Measurements from ENCODE around the gene SMC5.
"Not testable (repeated sequence)": the region's sequence is repeated elsewhere in the genome, so short reads cannot be mapped to it uniquely, and the experiment has no call there.

The SMC5 gene

DNA sequence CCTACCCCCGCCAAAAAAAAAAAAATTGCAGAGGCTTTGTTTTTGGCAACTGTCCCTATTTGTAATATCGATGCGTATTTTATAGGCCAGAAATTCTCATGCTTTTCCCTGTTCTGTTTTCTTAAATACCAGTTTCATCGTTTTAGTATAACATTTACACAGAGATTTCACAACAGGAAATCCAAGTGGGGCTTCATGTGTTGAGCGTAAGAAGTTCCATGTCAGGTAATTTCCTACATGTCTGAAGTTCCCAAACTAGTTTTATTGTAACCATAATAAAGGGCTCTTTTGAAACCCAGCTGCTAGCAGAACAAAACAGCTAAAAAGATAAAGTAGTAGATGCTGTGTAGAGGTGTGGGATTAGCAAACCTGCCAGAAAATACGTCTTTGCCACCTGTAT, 4.2 kb downstream of the SMC5 start:
- DNase-seq (ENCODE audit: extremely low read depth in 1 of 2, low read depth in 1 of 2), result no peak

DNA sequence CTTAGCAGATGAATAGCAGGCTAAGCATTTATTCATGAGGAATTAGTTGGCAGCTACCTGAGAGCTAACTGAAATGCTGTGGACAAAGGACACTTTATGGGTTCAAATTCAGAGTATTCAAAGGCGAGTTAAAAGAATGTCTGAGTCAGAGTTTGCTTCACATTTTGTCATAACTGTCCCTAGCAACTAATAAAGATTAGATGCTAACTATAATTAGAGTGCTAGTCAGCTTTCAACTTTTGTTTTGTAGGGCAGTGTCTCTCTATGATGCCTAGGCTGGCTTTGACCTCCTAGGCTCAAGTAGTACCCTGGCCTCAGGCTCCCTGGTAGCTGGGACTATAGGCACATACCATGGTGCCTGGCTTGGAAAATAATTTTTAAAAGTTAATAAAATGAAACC, 4.6 kb downstream of the SMC5 start:
- DNase-seq (ENCODE audit: extremely low read depth in 1 of 2, low read depth in 1 of 2), result no peak

DNA sequence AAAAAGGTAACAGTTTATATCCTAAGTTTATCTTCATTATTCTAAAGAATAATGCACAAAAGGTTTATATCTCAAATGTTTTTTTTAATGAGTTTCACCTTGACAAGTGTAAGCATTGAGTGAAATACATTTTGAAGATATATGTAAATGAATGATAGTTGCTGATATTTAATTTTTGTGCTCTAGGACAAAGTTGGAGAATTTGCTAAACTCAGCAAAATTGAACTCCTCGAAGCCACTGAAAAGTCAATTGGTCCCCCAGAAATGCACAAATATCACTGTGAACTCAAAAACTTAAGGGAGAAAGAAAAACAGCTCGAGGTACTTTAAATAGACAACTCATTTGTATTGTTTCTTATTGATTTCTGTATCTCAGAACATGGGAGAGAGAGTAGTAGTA, 19.5 kb downstream of the SMC5 start:
- no peak for DNase-seq (ENCODE audit: extremely low read depth in 1 of 2, low read depth in 1 of 2)

DNA sequence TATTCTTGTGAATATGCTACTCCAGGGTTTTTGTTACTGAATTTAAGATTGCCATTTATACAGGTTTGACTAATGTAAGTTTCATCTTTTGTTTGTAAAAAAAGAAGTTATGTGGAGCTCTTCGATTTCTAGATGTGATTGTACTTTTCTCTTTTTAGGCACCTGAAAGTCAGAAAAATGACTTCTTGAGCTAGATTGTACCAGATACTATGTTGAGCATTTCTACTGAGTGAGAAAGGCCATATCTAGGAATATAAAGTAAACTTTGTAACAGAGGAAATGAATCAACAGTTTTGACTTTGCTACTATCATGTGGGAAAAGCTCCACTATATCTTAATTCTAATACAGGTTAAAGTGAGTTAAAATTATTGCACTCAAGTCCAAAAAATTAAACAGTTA, 25.1 kb downstream of the SMC5 start:
- DNase-seq (ENCODE audit: extremely low read depth in 1 of 2, low read depth in 1 of 2), result no peak

DNA sequence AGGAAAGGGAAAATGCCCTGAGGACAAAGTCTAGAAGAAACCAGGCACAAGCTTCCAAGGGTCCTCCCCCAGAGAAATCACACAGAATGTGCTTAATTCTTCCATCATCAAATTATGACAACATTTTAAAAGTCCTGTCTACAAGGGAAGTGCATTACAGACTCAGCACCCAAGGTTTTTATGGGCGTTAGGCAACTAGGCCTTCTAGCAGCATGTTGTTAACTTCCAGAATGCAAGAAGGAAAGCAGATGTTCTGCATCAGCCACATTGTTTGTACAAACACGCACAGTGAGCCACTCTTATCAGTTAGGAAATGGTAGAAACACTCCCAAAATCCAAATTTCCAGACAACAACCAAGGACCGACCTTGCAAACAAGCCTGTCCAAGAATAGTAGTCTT, 26.5 kb downstream of the SMC5 start:
- DNase-seq (ENCODE audit: extremely low read depth in 1 of 2, low read depth in 1 of 2), result no peak

DNA sequence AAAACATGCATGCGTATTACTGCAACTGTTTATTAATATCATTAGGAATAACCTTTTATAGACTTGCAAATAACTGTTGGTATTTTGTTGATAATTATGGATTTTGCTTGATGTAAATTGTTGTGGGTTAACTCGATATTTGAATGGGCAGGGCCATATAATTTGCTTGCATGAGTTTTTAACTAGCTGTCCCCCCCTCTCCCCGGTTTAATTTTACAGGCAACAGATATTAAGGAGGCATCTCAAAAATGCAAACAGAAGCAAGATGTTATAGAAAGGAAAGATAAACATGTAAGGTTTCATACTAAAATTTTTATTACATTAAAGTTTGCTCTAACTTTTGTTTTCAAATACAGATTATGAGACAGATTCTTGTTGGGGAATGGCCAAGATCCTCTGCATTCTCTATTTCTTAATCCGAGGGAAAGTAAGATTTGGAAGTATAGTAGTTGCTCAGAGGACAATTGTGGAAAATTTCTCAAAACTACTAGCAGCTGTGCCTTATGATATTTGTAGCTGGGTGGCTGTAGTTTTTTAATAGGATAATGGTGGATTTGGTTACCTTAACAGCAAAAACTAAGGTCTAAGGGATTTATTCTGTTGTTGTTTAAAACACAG, 27.3 kb downstream of the SMC5 start:
- no peak for DNase-seq (ENCODE audit: extremely low read depth in 1 of 2, low read depth in 1 of 2)

DNA sequence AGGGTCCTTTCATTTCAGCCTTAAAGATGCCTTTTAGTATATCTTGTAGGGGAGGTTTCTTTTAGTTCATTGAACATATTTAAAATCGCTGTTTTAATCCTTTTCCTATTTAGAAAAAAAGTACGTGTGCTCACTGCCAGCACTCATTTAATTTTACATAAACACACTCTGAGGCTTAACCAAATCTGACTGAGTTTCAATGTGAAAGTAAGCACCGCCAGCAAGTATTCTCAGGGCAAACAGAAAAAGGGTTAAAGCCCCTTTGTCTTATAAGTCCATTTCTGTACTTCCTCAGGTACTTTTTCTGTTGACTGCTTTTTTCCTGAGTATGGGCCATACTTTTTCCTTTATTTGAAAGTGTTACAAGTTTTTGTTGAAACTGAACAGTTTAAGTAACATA, 31.8 kb downstream of the SMC5 start:
- DNase-seq (ENCODE audit: extremely low read depth in 1 of 2, low read depth in 1 of 2), result no peak

DNA sequence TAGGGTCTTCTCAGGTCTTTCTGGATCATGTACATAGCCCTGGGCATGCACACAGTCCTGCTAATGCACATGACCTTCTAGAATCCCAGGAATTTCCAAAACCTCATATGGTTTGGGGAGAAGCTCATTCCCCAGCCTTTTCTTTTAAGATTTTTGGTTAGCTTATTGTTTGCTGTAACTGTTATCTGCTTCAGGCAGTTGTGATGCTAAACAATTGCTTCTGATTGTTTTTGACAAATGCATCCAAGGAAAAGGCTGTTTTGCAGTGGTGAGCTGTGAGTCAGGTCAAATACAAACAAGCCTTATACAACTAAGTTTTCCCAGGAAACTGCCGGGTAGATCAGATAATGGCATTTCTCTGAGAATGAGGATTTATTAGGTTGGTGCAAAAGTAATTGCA, 32.7 kb downstream of the SMC5 start:
- DNase-seq (ENCODE audit: extremely low read depth in 1 of 2, low read depth in 1 of 2), result no peak

DNA sequence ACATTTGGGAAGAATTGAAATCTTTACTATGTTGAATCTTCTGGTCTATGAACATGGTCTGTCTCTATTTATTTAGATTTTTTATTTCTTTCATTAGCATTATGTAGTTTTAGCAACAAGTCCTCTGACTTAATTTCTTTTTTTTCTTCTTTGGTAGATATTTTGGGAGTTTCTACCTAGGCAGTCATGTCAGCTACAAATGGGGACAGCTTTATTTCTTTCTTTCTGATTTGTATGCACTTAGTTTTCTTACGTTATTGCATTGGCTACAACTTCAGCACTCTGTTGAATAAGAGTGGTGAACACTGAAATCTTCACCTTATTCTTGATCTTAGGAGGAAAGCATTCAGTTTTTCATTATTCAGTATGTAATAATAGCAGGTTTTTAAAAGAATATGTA, 33.5 kb downstream of the SMC5 start:
- no peak for DNase-seq (ENCODE audit: extremely low read depth in 1 of 2, low read depth in 1 of 2)

DNA sequence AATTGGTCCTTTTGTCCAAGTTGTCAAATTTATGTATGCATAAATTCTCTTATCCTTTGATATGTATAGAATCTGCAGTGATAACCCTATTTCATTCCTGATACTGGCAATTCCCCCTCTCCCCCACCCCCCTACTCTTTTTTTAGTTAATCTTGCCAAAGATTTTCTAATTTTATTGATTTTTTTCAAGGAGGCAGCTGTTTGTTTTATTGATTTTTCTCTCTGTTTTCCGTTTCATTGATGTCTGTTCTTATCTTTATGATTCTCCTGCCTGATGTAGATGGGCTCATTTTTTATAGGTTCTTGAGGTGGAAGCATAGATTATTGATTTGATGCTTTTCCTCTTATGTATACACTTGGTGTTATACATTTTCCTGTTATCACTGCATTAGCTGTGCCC, 34.4 kb downstream of the SMC5 start:
- DNase-seq (ENCODE audit: extremely low read depth in 1 of 2, low read depth in 1 of 2), result no peak

DNA sequence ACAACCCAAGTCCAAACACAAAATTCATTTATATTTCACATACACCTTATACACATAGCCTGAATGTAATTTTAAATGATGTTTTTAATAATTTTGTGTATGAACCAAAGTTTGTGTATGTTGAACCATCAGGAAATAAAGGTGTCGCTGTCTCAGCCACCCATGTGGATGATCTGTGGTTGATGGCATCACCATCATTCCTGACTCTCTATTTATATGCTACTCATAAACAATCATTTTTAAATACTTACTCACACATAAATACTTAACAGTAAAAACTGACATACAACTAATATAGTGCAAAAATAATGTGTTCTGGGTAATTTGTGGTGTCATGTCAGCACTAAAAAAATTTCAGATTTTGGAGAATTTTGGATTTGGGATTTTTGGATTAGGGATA, 38.4 kb downstream of the SMC5 start:
- no peak for DNase-seq (ENCODE audit: extremely low read depth in 1 of 2, low read depth in 1 of 2)

DNA sequence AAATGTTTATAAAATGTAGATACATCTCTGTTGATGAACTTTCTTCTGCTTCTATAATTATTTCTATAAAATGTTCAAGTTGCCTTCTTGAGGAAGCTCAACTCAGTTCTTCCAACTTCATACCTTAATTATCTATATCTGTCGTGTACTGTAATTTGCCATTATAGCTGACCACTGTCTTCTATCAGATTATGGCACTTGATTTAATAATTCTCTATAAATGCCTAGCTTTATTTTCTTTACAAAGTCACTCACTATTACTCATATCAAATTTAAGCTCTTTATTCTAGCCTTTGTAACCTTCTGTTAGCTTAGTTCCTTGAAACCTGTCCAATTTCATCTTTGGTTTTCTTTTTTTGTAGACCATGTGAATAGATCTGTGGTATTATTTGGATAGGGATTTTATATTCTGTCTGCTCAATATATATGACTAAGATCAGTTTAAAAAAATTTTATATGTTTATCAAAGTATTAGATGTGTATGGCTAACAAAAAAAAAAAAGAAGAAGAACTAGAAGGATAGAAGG, 39.5 kb downstream of the SMC5 start:
- DNase-seq (ENCODE audit: extremely low read depth in 1 of 2, low read depth in 1 of 2), result no peak

DNA sequence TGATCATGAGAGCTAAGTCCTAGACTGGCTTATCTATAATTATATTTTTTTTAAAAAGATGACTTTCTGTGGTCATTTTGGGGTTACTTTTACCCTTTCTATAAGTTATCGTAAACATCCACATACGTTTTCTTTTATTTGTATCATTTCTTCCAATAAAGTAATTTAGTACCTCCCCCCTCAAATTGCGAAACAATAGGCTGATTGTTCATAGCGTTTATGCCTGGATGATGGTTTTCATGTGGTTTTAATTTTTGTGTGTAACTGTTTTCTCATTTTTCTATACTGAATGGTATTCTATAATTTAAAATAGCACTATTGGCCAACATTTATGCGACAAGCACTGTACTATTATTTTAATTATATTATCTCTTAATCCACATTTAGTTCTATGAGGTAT, 44.5 kb downstream of the SMC5 start:
- no peak for DNase-seq (ENCODE audit: extremely low read depth in 1 of 2, low read depth in 1 of 2)

DNA sequence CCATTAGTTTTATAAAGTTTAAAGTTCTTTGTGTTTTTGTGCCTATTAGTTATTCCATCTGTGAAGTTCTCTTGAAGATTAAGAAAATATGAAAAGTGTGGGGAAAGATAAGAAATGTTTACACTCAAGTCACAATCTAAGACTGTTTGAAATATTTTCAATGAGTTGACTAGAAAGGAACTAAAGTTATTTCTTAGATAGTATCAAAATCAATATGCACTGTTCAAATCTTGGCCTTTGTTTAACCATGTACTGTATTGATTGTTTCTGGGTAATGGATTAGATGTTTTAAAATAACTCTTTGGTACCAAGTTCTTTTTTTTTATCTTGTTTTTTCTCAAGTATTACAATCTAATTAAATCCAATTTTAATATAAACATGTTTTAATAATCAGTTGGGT, 46.0 kb downstream of the SMC5 start:
- DNase-seq (ENCODE audit: extremely low read depth in 1 of 2, low read depth in 1 of 2), result no peak

DNA sequence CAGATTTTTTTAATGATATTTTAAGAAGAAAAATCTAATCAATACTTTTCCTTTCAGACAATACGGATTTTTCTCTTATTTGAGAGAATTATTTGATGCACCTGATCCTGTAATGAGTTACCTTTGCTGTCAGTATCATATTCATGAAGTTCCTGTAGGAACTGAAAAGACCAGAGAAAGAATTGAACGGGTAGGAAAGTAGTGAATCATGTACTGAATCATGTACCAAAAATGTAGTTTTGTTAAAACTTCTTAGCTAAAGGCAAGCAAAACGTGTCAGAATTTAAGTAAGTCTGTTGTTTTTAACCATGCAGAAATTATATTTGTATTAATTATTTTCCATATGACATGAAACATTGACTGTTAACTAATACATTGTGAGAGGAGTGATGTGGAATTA, 56.6 kb downstream of the SMC5 start:
- DNase-seq (ENCODE audit: extremely low read depth in 1 of 2, low read depth in 1 of 2), result no peak

DNA sequence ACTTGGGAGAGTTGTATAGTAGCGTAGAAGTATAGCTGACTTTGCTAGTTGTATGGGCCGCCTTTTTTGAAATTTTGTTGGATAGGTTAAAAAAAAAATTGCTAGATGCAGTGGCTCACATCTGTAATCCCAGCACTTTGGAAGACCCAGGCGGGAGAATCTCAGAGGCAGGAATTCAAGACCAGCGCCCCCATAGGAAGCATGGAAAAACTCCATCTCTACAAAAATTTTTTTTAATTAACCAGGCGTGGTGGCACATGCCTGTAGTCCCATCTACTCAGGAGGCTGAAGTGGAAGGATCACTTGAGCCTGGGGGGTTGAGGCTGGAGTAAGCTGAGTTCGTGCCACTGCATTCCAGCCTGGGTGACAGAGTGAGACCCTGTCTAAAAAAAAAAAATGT, 59.2 kb downstream of the SMC5 start:
- no peak for DNase-seq (ENCODE audit: extremely low read depth in 1 of 2, low read depth in 1 of 2)

DNA sequence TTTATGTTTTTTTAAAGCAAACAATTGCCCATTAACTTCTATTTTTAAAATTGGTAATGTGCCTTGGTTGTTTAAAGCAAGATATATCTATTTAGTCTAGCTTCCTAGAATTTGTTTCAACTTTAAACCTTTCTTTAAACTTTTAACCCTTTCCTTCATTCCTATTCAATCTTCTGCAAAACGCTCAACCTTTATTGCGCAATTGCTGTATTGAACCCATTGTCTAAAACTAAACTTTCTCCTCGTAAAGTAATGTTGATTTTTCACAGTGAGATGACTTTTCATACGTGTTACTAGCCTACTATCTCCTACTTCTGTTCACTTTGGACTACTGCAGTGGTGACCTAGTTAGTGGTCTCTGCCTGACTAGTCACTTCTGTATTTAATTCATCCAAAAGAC, 63.3 kb downstream of the SMC5 start:
- DNase-seq (ENCODE audit: extremely low read depth in 1 of 2, low read depth in 1 of 2), result no peak

DNA sequence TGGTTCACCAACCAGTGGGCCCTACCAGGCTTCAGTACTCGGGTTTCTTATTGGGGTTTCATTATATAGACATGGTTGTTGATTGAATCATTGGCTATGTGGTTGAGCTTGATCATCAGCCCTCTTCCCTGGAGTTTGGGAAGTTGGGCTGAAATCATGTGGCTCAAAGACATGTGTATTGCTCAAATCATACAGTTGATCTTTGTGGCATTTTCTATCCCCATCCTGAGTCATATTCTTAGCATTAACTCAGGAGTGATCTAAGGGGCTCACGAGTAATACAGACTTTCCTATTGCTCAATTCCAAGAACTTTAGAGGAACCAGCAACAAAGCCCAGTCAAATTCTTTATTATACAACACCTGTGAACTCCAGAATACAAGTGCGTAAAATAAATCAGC, 66.2 kb downstream of the SMC5 start:
- DNase-seq (ENCODE audit: extremely low read depth in 1 of 2, low read depth in 1 of 2), result no peak

DNA sequence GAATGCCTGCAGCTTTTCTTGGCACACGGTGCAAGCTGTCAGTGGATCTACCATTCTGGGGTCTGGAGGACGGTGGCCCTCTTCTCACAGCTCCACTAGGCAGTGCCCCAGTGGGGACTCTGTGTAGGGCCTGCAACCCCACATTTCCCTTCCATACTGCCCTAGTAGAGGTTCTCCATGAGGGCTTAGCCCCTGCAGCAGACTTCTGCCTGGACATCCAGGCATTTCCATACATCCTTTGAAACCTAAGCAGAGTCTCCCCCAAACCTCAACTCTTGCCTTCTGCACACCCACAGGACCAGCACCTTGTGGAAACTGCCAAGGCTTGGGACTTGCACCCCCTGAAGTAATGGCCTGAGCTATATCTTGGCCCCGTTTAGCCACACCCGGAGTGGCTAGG, 69.8 kb downstream of the SMC5 start:
- DNase-seq (ENCODE audit: extremely low read depth in 1 of 2, low read depth in 1 of 2), result not testable (repeated sequence)

DNA sequence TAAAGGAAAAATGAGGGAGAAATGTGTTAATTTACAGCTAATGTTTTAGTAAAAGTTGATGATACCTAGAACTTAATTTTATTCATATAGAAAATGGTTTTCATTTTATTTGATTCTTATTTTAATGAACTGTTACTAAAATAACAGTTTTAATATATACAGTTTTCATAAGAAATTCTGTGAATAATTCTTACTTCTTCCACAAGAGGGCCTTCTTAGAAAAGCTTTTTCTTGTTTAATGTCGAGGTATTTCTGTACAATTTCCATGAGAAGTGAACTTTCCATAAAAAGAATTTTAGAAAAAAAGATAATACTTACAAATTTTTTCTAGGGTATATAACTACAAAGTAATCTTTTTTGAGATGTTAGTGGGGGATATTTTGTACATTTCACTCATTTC, 81.8 kb downstream of the SMC5 start:
- DNase-seq (ENCODE audit: extremely low read depth in 1 of 2, low read depth in 1 of 2), result no peak

DNA sequence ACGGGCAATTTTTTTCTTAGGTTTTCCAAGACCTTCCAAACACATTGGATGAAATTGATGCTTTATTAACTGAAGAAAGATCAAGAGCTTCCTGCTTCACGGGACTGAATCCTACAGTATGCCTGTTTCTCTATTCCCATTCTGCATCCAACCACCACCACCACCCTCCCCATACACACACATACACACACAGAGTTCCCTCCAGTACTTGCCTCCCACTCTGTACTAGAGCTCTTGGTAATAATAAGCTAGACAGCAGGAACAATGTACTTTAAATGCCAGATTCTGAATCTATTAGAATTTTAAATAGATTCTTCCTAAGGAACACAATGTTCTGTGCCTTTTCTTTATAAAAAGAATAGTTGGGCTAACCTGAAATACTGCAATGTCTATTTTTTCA, 88.3 kb downstream of the SMC5 start:
- DNase-seq (ENCODE audit: extremely low read depth in 1 of 2, low read depth in 1 of 2), result no peak

DNA sequence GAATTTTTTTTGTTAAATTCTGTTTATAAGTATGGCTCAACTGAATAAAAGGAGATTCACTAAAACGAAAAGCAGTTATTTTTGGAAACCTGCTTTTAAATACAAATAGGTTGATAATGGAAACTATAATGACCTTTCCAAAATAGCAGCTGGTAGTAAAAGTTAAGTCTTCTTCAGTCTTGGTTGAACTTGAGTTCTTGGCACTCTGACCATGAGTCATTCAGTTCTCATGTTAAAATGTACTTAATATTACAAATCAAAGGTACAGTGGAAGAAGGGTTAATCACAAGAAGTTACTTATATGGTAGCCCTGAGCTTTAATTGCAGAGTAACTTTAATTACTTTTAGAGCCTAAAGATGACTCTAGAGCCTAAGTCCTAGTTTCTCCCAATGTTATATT, 93.6 kb downstream of the SMC5 start:
- DNase-seq (ENCODE audit: extremely low read depth in 1 of 2, low read depth in 1 of 2), result no peak

DNA sequence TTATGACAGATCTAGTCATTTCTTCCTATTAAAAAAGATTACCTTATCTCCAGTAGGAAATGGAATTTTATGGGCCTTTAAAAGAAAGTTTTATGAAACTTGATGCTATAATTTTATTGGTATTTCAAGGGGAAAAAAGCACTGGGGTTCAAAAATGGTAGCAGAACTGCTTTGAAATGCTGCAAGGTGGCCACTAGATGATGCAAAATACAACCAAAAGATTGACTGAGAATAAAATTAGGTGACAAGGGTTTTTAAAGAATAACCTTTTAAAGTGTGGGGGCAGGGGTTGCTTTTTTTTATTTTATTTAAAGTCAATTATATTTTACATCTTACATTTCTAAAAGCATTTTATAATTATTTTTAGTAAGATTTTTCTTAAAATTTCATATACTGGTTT, 94.0 kb downstream of the SMC5 start:
- no peak for DNase-seq (ENCODE audit: extremely low read depth in 1 of 2, low read depth in 1 of 2)

All from stimulated activated CD8-positive, alpha-beta memory T cell treated with anti-CD3 and anti-CD28 coated beads, Interleukin-7, amount 100 ng/mL, for 48 hours (primary cell).